ENCODE data around the gene KRT85. TPM values are rescaled to one million over a fixed set of nuclear protein-coding genes. Genes with fewer than 3 reads are reported as not detected.
A peak's percentile ranks its signal among the peaks of the same experiment; 100 is the strongest.

Gene KRT85
- total and polyA plus RNA-seq, 2 experiments from 2014 or later: not detected

- no peaks in the 10 kb centered on the region for H3K79me2 ChIP-seq (ENCODE audit: insufficient read depth)
- H3K4me2 ChIP-seq (ENCODE audit: unreplicated experiment): no peak overlapping the region
- no peaks in the 10 kb centered on the region for H3K36me3 ChIP-seq (ENCODE audit: low read depth)
- WGBS, 2 experiments (ENCODE audit: low coverage in 1 of 2, low lambda C conversion rate in 2 of 2, missing lambda C conversion rate in 2 of 2): 65 to 81% methylated on average over 5 of the region's 5 CpGs
- DNase-seq: peak; percentile 80
- H3F3A ChIP-seq (ENCODE audit: insufficient read depth): 0 out of 2 replicates have a peak, but pooled peaks cover 4% of the 10 kb centered on the region
- H4K20me1 ChIP-seq (ENCODE audit: insufficient read depth): no peaks in the 10 kb centered on the region
- no peak for TF ChIP-seq EZH2 (IDR thresholded peaks at IDR 0.05; ENCODE audit: insufficient read depth, poor library complexity, severe bottlenecking)
- no peak for TF ChIP-seq EZH2phosphoT487 (IDR thresholded peaks at IDR 0.05; ENCODE audit: insufficient read depth, low read depth)
- in situ Hi-C loops (cut with MboI): no loop called here
- H2AFZ ChIP-seq: no peak overlapping the region
- no peak overlapping the region for H3K4me3 ChIP-seq
- H3K27ac ChIP-seq: peak overlapping the region; percentile 62
- no peaks in the 10 kb centered on the region for H3K9me2 ChIP-seq (ENCODE audit: insufficient read depth)
- H3K9ac ChIP-seq: peak overlapping the region; percentile 39; the same call in 1 of the 2 replicates
- no peaks in the 10 kb centered on the region for H3K9me3 ChIP-seq (ENCODE audit: low read depth)
- H3K4me1 ChIP-seq (ENCODE audit: insufficient read depth): peaks cover 9% of the 10 kb centered on the region
- no peaks in the 10 kb centered on the region for H3K27me3 ChIP-seq (replicated peaks; ENCODE audit: insufficient read depth)
These were observed 56.5 kb downstream of the KRT85 start for GRCh38 chr12:52310622-52311284.

Other genes starting within 250 kb of the KRT85 start
- 0.38 and 0.65 TPM in 2 replicates for gene KRT80, start 175.5 kb downstream of the KRT85 start, total RNA-seq (2014; rRNA removed; shearing (Covaris generic))
- gene KRT80, start 175.5 kb downstream of the KRT85 start, polyA plus RNA-seq (2016; fragmentation: Nextera tagmentation; extraction: Ambion mirVana): 1.3 TPM in 2 replicates
- 5.7 and 11.0 TPM in 2 replicates for gene KRT7, start 134.2 kb downstream of the KRT85 start, total RNA-seq (2014; rRNA removed; shearing (Covaris generic))
- gene KRT7, start 134.2 kb downstream of the KRT85 start, polyA plus RNA-seq (2016; fragmentation: Nextera tagmentation; extraction: Ambion mirVana): 14.4 and 17.4 TPM in 2 replicates
- 0.11 TPM in 1 of 2 replicates, not detected in the other for gene KRT86, start 92.8 kb downstream of the KRT85 start, total RNA-seq (2014; rRNA removed; shearing (Covaris generic))
- 0.16 and 0.27 TPM in 2 replicates for gene KRT86, start 92.8 kb downstream of the KRT85 start, polyA plus RNA-seq (2016; fragmentation: Nextera tagmentation; extraction: Ambion mirVana)
- gene KRT81, start 75.9 kb downstream of the KRT85 start, total RNA-seq (2014; rRNA removed; shearing (Covaris generic)): 0.11 TPM in 1 of 2 replicates, not detected in the other
- gene KRT81, start 75.9 kb downstream of the KRT85 start, polyA plus RNA-seq (2016; fragmentation: Nextera tagmentation; extraction: Ambion mirVana): 0.34 and 0.95 TPM in 2 replicates
- gene KRT83, start 46.1 kb downstream of the KRT85 start, total RNA-seq (2014; rRNA removed; shearing (Covaris generic)): not detected in 2 replicates
- not detected in 2 replicates for gene KRT83, start 46.1 kb downstream of the KRT85 start, polyA plus RNA-seq (2016; fragmentation: Nextera tagmentation; extraction: Ambion mirVana)
- gene KRT84, start 18.2 kb upstream of the KRT85 start, total RNA-seq (2014; rRNA removed; shearing (Covaris generic)): not detected in 2 replicates
- not detected in 2 replicates for gene KRT84, start 18.2 kb upstream of the KRT85 start, polyA plus RNA-seq (2016; fragmentation: Nextera tagmentation; extraction: Ambion mirVana)
- not detected in 2 replicates for gene KRT82, start 38.9 kb upstream of the KRT85 start, total RNA-seq (2014; rRNA removed; shearing (Covaris generic))
- gene KRT82, start 38.9 kb upstream of the KRT85 start, polyA plus RNA-seq (2016; fragmentation: Nextera tagmentation; extraction: Ambion mirVana): not detected in 2 replicates
- gene KRT75, start 66.9 kb upstream of the KRT85 start, total RNA-seq (2014; rRNA removed; shearing (Covaris generic)): not detected in 2 replicates
- not detected in 2 replicates for gene KRT75, start 66.9 kb upstream of the KRT85 start, polyA plus RNA-seq (2016; fragmentation: Nextera tagmentation; extraction: Ambion mirVana)
- not detected in 2 replicates for gene KRT6B, start 84.7 kb upstream of the KRT85 start, total RNA-seq (2014; rRNA removed; shearing (Covaris generic))
- not detected in 2 replicates for gene KRT6B, start 84.7 kb upstream of the KRT85 start, polyA plus RNA-seq (2016; fragmentation: Nextera tagmentation; extraction: Ambion mirVana)
- not detected in 2 replicates for gene KRT6C, start 106.3 kb upstream of the KRT85 start, total RNA-seq (2014; rRNA removed; shearing (Covaris generic))
- not detected in 2 replicates for gene KRT6C, start 106.3 kb upstream of the KRT85 start, polyA plus RNA-seq (2016; fragmentation: Nextera tagmentation; extraction: Ambion mirVana)
- not detected in 2 replicates for gene KRT6A, start 125.8 kb upstream of the KRT85 start, total RNA-seq (2014; rRNA removed; shearing (Covaris generic))
- gene KRT6A, start 125.8 kb upstream of the KRT85 start, polyA plus RNA-seq (2016; fragmentation: Nextera tagmentation; extraction: Ambion mirVana): not detected in 2 replicates
- gene KRT5, start 152.9 kb upstream of the KRT85 start, total RNA-seq (2014; rRNA removed; shearing (Covaris generic)): not detected in 2 replicates
- gene KRT5, start 152.9 kb upstream of the KRT85 start, polyA plus RNA-seq (2016; fragmentation: Nextera tagmentation; extraction: Ambion mirVana): not detected in 2 replicates
- not detected in 2 replicates for gene KRT71, start 185.7 kb upstream of the KRT85 start, total RNA-seq (2014; rRNA removed; shearing (Covaris generic))
- not detected in 2 replicates for gene KRT71, start 185.7 kb upstream of the KRT85 start, polyA plus RNA-seq (2016; fragmentation: Nextera tagmentation; extraction: Ambion mirVana)
- gene KRT74, start 206.4 kb upstream of the KRT85 start, total RNA-seq (2014; rRNA removed; shearing (Covaris generic)): not detected in 2 replicates
- gene KRT74, start 206.4 kb upstream of the KRT85 start, polyA plus RNA-seq (2016; fragmentation: Nextera tagmentation; extraction: Ambion mirVana): not detected in 2 replicates
- gene KRT72, start 234.0 kb upstream of the KRT85 start, total RNA-seq (2014; rRNA removed; shearing (Covaris generic)): not detected in 2 replicates
- not detected in 2 replicates for gene KRT72, start 234.0 kb upstream of the KRT85 start, polyA plus RNA-seq (2016; fragmentation: Nextera tagmentation; extraction: Ambion mirVana)